Measurements from ENCODE around the gene TMEM52. TPM values are rescaled to one million over a fixed set of nuclear protein-coding genes. Genes with fewer than 3 reads are reported as not detected.

Gene TMEM52
- total RNA-seq (2014; rRNA removed), result 0.52 and 0.64 TPM in 2 replicates
- 0.12 TPM for polyA plus RNA-seq (2012)

DNA sequence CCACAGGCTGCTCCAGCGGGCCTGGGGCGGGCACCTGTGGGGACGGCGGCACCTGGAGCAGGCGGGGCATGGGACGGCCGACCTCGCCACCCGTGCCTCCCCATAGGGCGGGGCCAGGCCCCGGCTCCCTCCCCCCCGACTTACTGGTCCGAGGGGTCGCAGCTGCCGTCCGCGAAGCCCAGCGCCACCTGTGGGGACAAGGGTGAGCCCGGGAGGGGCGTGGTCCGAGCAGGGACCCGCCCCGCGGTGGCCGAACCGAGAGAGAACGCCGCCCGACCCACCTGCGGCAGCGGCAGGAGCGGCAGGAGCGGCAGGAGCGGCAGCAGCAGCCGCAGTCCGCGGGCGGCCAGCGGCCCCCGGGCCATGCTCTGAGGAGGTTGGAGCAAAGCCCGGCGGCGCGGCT is at the start of gene TMEM52:
TSS of gene TMEM52 (minus strand) at position 379 of the 403 bp plus-strand sequence. CDS start at position 365, 14 bp downstream.
- no peak for DNase-seq (ENCODE audit: low read depth)

GRCh38 chr1:1967879-1968278 is 48.8 kb upstream of the TMEM52 start:
- DNase-seq (ENCODE audit: low read depth), result no peak

DNA sequence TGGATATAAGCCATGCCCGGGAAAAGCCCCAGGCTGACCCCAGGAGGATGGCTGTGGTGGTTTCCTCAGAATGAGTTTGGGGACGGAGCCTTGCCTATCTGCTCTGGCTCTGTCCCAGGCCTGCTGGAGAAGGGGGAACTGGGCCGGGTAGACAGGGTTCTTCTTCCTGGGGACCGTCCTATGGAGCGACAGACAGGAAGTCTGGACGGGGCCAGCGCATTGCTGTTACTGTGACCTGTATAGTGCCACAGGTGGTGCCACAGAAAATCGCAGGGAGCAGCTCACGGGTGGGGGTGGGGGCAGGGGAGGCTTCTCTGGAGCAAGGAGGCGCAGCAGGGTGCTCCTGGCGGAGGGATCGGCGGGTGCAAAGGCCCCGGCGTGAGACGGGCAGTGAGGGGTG is 48.1 kb upstream of the TMEM52 start:
- no peak for DNase-seq (ENCODE audit: low read depth)

GRCh38 chr1:1966071-1966740 is 47.1 kb upstream of the TMEM52 start:
- no peak for DNase-seq (ENCODE audit: low read depth)

DNA sequence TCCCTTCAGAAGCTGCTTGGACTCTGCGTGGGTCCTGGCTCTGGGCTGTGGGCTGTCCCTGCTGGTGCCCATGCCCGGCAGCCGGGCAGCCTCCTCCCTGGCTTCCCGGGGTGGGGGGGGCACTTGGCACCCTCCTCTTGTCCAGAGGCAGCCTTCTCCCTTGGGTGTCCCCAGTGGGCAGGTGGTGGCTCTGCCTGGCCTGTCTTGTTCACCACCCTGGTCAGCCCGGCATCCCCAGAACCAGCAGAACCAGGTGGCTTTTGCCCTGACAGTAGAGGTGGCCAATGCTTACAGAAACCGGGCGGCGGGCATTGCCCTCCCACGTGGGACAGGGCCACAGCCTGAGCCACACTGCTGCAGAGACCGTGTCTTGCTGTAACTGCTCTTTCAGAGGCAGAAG is 46.5 kb upstream of the TMEM52 start:
- DNase-seq (ENCODE audit: low read depth), result no peak

DNA sequence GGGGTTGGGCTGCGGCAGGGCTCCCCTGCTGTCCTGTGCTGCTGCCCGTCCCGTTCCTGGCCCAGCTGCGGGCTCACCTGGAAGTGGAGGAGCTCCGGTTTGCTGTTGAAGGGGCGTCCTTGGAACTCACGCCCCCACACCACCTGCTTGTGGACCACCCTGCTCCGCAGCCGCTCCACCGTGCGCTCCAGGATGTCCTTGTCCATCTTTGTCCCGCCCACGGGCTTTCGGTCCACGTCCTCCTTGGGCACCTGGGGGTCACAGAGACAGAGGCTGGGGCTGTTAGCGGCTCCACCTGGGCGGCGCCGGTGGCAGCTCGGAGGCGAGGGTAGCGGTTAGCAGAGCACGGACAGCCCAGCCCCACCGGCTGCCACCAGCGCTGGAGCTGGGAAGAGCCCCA is 45.7 kb upstream of the TMEM52 start:
- no peak for DNase-seq (ENCODE audit: low read depth)

DNA sequence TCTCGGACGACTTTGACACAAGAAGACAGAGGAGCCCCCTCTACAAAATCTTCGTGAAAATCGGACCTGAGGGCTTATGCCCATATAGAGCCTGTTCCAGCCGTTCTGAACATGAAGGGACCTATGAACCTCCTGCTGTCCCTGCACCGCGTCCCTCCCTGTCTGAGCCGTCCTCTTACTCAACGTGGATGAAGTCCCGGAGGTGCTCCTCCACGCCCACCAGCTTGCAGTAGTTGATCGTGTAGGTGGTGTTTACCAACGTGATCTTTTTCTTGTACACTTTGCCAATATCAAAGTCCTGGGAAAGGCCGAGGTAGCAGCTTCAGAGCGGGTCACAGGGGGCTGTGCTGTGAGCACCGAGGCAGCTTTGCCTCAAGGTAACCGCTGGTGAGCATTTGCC is 44.5 kb upstream of the TMEM52 start:
- no peak for DNase-seq (ENCODE audit: low read depth)

DNA sequence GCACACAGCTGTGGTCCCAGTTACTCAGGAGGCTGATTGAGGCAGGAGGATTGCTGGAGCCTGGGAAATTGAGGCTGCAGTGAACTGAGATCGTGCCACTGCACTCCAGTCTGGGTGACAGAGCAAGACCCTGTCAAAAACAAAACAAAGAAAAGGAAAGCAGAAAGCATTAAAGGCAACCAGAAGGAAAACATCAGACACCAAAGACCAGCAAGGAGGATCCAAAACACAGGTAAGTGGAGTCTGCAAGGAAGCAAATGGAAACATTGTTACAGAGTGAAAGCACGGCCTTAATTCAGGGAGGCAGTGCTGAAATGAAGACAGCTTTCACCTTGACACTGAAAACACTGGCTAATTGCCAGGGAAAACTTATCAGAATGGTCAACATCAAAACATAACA is 43.7 kb upstream of the TMEM52 start:
- no peak for DNase-seq (ENCODE audit: low read depth)

- DNase-seq (ENCODE audit: low read depth), result no peak
Measured at GRCh38 chr1:1960480-1961196, 41.6 kb upstream of the TMEM52 start.

DNA sequence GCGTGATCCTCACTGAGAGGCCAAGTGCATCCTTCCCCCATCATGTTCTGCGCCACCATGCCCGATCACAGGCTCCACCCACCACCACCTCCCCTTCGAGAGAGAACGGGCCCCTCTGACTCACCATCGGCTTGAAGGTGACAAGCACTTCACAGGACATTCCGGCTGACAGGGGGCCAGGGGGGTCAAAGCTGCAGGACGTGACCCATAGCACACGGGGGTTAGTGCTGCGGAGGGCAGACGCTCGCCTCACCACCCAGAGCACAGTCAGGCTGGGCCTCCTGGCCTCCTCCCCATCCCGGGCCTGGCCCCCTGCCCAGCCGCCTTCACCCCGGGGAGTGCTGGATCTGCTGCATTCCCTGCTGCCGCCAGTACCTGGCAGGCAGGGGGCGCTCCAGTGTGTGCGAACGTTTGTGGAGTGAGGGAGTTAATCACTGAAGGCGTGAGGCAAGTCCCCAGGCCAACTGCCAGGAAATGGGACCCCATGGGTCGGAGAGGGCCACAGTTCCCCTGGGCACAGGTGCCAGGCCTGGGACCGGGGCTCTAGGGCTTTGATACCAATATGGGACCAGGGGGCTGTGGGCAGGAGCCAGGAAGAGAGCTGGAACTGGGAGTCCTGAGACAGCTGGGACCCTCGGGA is 40.9 kb upstream of the TMEM52 start:
- DNase-seq (ENCODE audit: low read depth), result peak; percentile 44

DNA sequence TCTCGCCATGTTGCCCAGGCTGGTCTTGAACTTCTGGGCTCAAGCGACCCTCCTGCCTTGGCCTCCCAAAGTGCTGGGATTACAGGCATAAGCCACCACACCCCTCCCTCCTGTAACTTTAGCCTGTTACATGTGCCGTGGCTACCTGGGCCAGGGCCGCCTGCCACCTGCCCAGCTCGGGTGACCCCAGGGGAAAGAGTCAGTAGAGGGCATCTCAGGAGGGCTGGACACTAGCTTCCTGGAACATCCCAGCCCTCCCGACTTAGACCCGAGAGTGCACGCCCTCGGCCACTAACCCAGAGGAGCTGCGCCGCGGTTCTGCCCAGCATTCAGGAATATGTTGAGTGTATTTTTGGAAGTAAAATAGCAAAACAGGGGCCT is 40.4 kb upstream of the TMEM52 start:
- no peak for DNase-seq (ENCODE audit: low read depth)

- DNase-seq (ENCODE audit: low read depth), result no peak
Measured at GRCh38 chr1:1958071-1958541, 39.0 kb upstream of the TMEM52 start.

- DNase-seq (ENCODE audit: low read depth), result no peak
Measured at GRCh38 chr1:1957533-1957961, 38.5 kb upstream of the TMEM52 start.

DNA sequence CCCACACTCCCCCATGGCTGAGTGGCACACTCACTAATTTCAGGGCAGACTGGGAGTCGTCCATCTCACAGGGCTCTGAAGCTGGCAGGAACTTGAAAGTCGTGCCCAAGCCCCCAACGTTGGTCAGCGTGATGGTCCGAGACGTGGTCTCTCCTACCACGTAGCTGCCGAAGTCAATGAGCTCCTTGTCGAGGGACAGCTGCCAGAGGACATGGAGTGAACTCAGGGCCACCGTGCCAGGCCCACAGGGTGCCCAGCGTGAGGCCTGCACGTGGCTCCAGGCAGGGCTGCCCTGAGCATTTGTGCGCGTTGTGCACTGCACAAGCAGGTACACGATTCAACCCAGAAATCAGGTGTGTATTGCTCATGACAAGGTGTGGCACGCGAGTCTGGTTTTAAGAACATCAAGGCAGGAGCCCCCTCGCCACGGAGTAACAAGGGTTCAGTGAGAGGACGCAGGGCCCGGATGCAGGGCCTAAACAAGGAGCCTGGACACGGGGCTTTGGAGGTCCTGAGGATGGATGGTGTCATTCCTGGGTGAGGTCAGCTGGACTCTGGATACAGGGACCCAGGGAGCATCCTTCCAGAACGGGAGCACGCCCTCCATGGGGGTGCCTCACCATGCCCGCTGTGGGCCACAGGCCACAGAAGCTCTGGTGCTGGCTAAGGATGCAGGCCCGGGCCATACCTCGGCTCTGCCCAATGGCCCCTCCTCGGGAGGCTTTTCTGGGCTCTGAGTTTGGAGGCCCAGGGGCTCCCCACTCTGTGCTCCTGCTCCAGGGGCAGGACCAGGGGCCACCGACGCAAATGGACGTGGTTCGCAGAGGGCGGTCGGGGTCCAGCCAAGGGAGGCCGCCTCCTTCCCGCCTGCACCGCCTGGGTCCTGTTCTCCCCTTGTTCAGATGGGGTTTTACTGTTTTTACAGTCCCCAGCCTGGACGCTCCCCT is 37.8 kb upstream of the TMEM52 start:
- no peak for DNase-seq (ENCODE audit: low read depth)

DNA sequence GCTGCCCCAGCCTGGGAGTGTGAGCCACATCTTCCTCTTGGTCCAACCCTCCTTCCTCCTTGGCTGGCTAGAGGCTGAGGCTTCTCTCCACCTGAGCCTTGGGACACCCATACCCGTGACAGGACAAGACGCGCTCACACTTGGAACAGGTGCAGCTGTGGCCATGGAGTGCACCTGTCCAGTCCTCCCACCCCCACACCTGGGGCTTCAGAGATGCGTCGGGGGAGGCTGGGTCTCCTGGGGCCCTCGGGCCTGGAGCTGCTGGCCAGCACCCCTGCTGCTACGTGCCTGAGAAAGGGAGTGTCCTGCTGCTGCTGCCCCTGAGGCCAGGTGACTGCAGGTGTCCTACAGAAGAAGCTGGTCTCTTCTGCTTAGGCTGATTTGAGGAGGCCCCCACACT is 37.0 kb upstream of the TMEM52 start:
- no peak for DNase-seq (ENCODE audit: low read depth)

DNA sequence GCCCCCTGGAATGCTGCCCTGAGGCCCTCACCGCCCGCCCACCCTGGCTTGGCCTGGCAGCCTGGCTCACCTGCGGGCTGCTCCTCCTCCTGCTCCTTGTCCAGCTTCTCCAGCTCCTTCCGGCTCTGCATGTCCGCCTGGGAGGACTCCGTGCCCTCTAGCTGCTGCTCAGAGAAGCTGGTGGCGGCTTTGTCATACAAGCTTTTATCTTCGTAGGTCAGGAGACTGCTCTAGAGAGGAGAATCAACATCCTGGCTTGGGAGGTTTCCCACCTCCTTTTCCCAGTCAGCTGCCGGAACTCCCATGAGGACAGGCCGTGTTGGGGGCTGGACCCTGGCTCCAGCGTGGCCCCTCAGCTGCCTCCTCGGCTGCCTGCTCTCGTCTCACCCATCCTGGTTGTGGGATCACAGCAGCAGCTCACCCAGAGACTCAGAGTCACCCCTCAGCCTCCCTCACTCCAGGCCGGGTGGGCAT is 36.6 kb upstream of the TMEM52 start:
- DNase-seq (ENCODE audit: low read depth), result no peak

GRCh38 chr1:1954831-1955441 is 35.9 kb upstream of the TMEM52 start:
- no peak for DNase-seq (ENCODE audit: low read depth)

DNA sequence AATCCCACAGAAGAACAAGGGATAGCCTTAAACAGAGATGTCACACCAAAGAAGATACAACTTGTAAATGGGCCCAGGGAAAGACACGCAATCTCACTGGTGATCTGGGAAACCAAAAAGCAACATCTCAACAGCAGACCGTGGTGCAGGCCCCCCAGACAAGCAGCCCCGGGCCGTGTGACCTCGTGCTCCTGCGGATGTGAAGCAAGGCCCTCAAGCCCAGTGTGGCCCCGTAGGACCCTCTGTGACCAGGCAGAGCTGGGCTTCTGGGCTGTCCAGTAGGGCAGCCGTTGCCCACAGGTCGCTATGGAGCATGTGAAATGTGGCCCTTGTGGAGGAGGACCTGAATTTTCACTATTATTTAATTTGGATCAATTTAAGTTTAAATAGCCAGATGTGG is 34.9 kb upstream of the TMEM52 start:
- DNase-seq (ENCODE audit: low read depth), result no peak

- DNase-seq (ENCODE audit: low read depth), result no peak
Measured at GRCh38 chr1:1950940-1951339, 31.9 kb upstream of the TMEM52 start.

GRCh38 chr1:1948783-1949182 is 29.7 kb upstream of the TMEM52 start:
- DNase-seq (ENCODE audit: low read depth), result no peak

GRCh38 chr1:1947493-1947892 is 28.4 kb upstream of the TMEM52 start:
- DNase-seq (ENCODE audit: low read depth), result no peak

Measured in LHCN-M2 (cell line).